GM12878 (cell line): Measurements from ENCODE around the gene SLC12A6. TPM values are rescaled to one million over a fixed set of nuclear protein-coding genes. Genes with fewer than 3 reads are reported as not detected.

Source experiments
- ATAC-seq: fragments of 200-7000 bp; cut with Tn5 transposase; 3 replicates; pipeline ENCODE4 v1.9.1; 2020; ENCODE audit warnings: mild to moderate bottlenecking, moderate library complexity
- BruUV-seq: library from RNA; stranded (reverse); fragments of 400-500 nt; replicated peaks from 2 replicates; lab custom pipeline; 2021; lab: Mats Ljungman, UMichigan
- CTCF ChIA-PET: fragments of 300-600 bp; sonication (Branson Sonifier 250); formaldehyde crosslinking; extraction: SDS; loops from one replicate; lab custom pipeline; 2021; ENCODE audit warnings: inconsistent platforms; lab: Yijun Ruan, JAX
- POLR2A ChIA-PET: fragments of 350-600 bp; formaldehyde crosslinking; extraction: SDS; loops from one replicate; lab custom pipeline; 2021; ENCODE audit warnings: inconsistent platforms; lab: Charles Lee
- RAD21 ChIA-PET: fragments of 300-600 bp; sonication (Branson Sonifier 250); formaldehyde crosslinking; loops from one replicate; lab custom pipeline; 2023; ENCODE audit warnings: antibody characterized with exemption; ENCODE audit not compliant: unreplicated experiment; lab: Charles Lee
- SMC1A ChIA-PET: fragments of 300-600 bp; sonication (Branson Sonifier 250); formaldehyde crosslinking; loops from one replicate; lab custom pipeline; 2023; ENCODE audit not compliant: unreplicated experiment, uncharacterized antibody; lab: Charles Lee
- DNase-seq: peaks from one replicate; pipeline ENCODE4 v3.0.0-alpha.2; 2011; ENCODE audit warnings: low read depth, low spot score
- FAIRE-seq: peaks from 3 replicates; lab custom pipeline; 2011; peaks lifted over from hg19 to GRCh38; lab: Jason Lieb, UNC
- H2AFZ ChIP-seq: 2 replicates; pipeline ENCODE4 v1.6.0; 2011; ENCODE audit warnings: low read depth, low read length, control low read depth; ENCODE audit not compliant: control insufficient read depth
- H3K27ac ChIP-seq: 2 replicates; pipeline ENCODE4 v1.5.1; 2011; ENCODE audit warnings: control low read depth; ENCODE audit not compliant: control insufficient read depth, insufficient read depth
- H3K27me3 ChIP-seq, 2 experiments: replicated peaks in 1 of 2; 2 replicates each; pipeline versions ENCODE4 v1.6.0 to v1.6.1; 2011; ENCODE audit warnings: low read length in 1 of 2; ENCODE audit not compliant: control insufficient read depth in 2 of 2, insufficient read depth in 2 of 2
- H3K36me3 ChIP-seq, 2 experiments: 2 replicates each; pipeline ENCODE4 v1.5.1; 2011; ENCODE audit warnings: low read length in 1 of 2; ENCODE audit not compliant: control insufficient read depth in 2 of 2, insufficient read depth in 2 of 2
- H3K4me1 ChIP-seq: 2 replicates; pipeline ENCODE4 v1.6.1; 2011; ENCODE audit warnings: mild to moderate bottlenecking, low read length, moderate library complexity, mixed read lengths; ENCODE audit not compliant: control insufficient read depth, insufficient read depth
- H3K4me2 ChIP-seq: 2 replicates; pipeline ENCODE4 v1.6.0; 2011; ENCODE audit warnings: control low read depth; ENCODE audit not compliant: control insufficient read depth, insufficient read depth
- H3K4me3 ChIP-seq: fragments of 200-600 bp; sonication (generic); 2 replicates; pipeline ENCODE4 v1.5.1; 2016
- H3K79me2 ChIP-seq: 2 replicates; pipeline ENCODE4 v1.6.0; 2011; ENCODE audit warnings: low read length; ENCODE audit not compliant: control insufficient read depth, insufficient read depth
- H3K9ac ChIP-seq: 2 replicates; pipeline ENCODE4 v1.8.0; 2011; ENCODE audit warnings: low read length, control low read depth, mixed read lengths; ENCODE audit not compliant: control insufficient read depth, insufficient read depth
- H3K9me3 ChIP-seq: replicated peaks from 3 replicates; pipeline ENCODE4 v1.5.1; 2011; ENCODE audit warnings: mild to moderate bottlenecking, low read length; ENCODE audit not compliant: control insufficient read depth, insufficient read depth
- H4K20me1 ChIP-seq: 2 replicates; pipeline ENCODE4 v1.6.0; 2011; ENCODE audit not compliant: control insufficient read depth, insufficient read depth
- IRF4 ChIP-seq: IDR thresholded peaks from 2 replicates; pipeline ENCODE4 v1.6.1; 2011; ENCODE audit warnings: low read depth, low read length
- POLR2AphosphoS2 ChIP-seq: IDR thresholded peaks from 2 replicates; pipeline ENCODE4 v1.6.1; 2011; ENCODE audit warnings: low read depth, mild to moderate bottlenecking, low read length, improper control_type of control experiment, moderate library complexity
- RBBP5 ChIP-seq: fragments of 200-600 bp; sonication (generic); conservative IDR thresholded peaks from 2 replicates; pipeline ENCODE4 v1.6.1; 2016
- SREBF1 ChIP-seq: IDR thresholded peaks from 2 replicates; pipeline ENCODE4 v1.6.1; 2012; ENCODE audit warnings: mild to moderate bottlenecking, low read length
- ZNF274 ChIP-seq: IDR thresholded peaks from one replicate; pipeline ENCODE4 v1.8.0; 2011; ENCODE audit not compliant: insufficient read length, insufficient read depth
- ZNF622 ChIP-seq: fragments of 450-650 bp; IDR thresholded peaks from 2 replicates; pipeline ENCODE4 v1.6.1; 2017; ENCODE audit warnings: mild to moderate bottlenecking, inconsistent platforms
- WGBS: methylation state at CpG from one replicate; pipeline ENCODE4 v1.1.6; 2016; ENCODE audit warnings: low lambda C conversion rate; ENCODE audit not compliant: insufficient replicate concordance, insufficient coverage; ENCODE audit errors: missing lambda C conversion rate; 5-methylcytosine and 5-hydroxymethylcytosine counted together
- in situ Hi-C: fragments of 300-500 bp; cut with MboI; formaldehyde crosslinking; loops from 9 replicates; pipeline ENCODE4 v1.14.3; 2018; ENCODE audit warnings: mixed read lengths
- intact Hi-C: fragments of 100-400 bp; cut with micrococcal nuclease; formaldehyde crosslinking; loops from one replicate; pipeline ENCODE4 v1.14.2; 2022; ENCODE audit not compliant: unreplicated experiment
- polyA plus RNA-seq, 11 experiments: library from polyadenylated mRNA; depleted of rRNA in 4 of 11; unstranded in 6 of 11; stranded (reverse) in 5 of 11; fragments of >200 nt; fragmentation: Nextera tagmentation in 4 of 11; fragmentation: Illumina TruSeq in 1 of 11; extraction: Ambion mirVana in 4 of 11; extraction: Trizol in 1 of 11; gene quantifications; 1 replicate in 1 of 11; 2 replicates in 10 of 11; pipeline versions ENCODE4 v1.2.1 to v1.2.3, GENCODE V29; 2011 to 2016; ENCODE audit warnings: inconsistent platforms in 2 of 11, missing spikeins in 2 of 11, low read depth in 1 of 11
- total RNA-seq, 4 experiments: library from RNA; depleted of rRNA in 3 of 4; stranded (reverse); fragments of >200 nt in 3 of 4; fragmentation: Illumina TruSeq in 1 of 4; extraction: Trizol in 1 of 4; gene quantifications; 2 replicates each; pipeline versions ENCODE4 v1.2.1 to v1.2.3, GENCODE V29; 2013 to 2021
- TF ChIP-seq, protein P1 (sequence below): fragments of 450-650 bp; formaldehyde crosslinking; IDR thresholded peaks from 2 replicates; pipeline ENCODE4 v1.4.0; 2020; ENCODE audit warnings: mild to moderate bottlenecking, moderate library complexity

SLC12A6 gene
- total and polyA plus RNA-seq, 10 of the 15 experiments (the other 5 are each of a cell fraction or from before 2014, with no cell fraction given), result 4.7 to 94.4 (median 34.2) TPM

GRCh38 chr15:34266751-34267150 is 70.8 kb downstream of the SLC12A6 start (continued):
- TF ChIP-seq, protein P1, sequence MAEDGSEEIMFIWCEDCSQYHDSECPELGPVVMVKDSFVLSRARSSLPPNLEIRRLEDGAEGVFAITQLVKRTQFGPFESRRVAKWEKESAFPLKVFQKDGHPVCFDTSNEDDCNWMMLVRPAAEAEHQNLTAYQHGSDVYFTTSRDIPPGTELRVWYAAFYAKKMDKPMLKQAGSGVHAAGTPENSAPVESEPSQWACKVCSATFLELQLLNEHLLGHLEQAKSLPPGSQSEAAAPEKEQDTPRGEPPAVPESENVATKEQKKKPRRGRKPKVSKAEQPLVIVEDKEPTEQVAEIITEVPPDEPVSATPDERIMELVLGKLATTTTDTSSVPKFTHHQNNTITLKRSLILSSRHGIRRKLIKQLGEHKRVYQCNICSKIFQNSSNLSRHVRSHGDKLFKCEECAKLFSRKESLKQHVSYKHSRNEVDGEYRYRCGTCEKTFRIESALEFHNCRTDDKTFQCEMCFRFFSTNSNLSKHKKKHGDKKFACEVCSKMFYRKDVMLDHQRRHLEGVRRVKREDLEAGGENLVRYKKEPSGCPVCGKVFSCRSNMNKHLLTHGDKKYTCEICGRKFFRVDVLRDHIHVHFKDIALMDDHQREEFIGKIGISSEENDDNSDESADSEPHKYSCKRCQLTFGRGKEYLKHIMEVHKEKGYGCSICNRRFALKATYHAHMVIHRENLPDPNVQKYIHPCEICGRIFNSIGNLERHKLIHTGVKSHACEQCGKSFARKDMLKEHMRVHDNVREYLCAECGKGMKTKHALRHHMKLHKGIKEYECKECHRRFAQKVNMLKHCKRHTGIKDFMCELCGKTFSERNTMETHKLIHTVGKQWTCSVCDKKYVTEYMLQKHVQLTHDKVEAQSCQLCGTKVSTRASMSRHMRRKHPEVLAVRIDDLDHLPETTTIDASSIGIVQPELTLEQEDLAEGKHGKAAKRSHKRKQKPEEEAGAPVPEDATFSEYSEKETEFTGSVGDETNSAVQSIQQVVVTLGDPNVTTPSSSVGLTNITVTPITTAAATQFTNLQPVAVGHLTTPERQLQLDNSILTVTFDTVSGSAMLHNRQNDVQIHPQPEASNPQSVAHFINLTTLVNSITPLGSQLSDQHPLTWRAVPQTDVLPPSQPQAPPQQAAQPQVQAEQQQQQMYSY (CRISPR knock-in tag), result no peak
- TF ChIP-seq RBBP5 (no peak), ZNF622 (no peak), ZNF274 (no peak)

DNA sequence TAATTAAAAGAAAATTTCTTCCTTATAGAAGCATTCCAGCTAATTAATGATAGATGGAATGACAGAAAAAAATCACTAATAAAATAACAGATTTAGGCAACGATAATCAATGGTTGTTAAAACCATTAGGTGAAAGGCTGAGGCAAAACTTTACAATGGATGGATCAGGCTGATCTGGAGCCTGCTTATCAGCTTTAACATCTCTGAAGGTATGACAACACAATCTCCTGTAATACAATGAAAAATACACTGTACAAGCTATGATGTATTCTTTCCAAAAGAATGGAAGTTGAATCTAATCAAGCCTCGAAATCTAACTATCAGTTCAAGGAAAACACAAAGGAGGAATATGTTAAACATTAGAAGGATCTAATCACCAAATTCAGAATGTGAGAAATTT is 73.5 kb downstream of the SLC12A6 start:
- CTCF ChIA-PET, result interaction anchor here (0.6 to 2.1 kb wide), 4 partner anchors 10 to 103 kb away, joined by 3 to 7 read pairs (median 6); partner anchors contain the start of gene LPCAT4
- H3K4me1 ChIP-seq, result no peaks in the 10 kb centered on the region
- H3K27ac ChIP-seq, result no peak overlapping the region
- TF ChIP-seq IRF4 (no peak), POLR2AphosphoS2 (no peak), SREBF1 (no peak)
- WGBS, result 63% methylated on average over 2 of the region's 2 CpGs
- SMC1A ChIA-PET, result interaction anchor here (0.6 to 1.1 kb wide), 2 partner anchors 12 to 671 kb away, joined by 4 read pairs; no protein-coding TSS in a partner anchor
- in situ Hi-C loops (no loop called here), intact Hi-C loops (no loop called here)
- POLR2A ChIA-PET, result no interaction called here
- no TSS peak for BruUV-seq
- no peaks in the 10 kb centered on the region for H4K20me1 ChIP-seq
- H3K9ac ChIP-seq, result no peak overlapping the region
- H3K9me3 ChIP-seq, result no peaks in the 10 kb centered on the region; the same call in 2 of the 3 replicates
- ATAC-seq (no peak), DNase-seq (no peak), FAIRE-seq (no peak)
- no peak overlapping the region for H3K4me3 ChIP-seq
- RAD21 ChIA-PET, result no interaction called here
- no peaks in the 10 kb centered on the region for H3K79me2 ChIP-seq
- H3K4me2 ChIP-seq, result no peak overlapping the region
- H3K36me3 ChIP-seq, result peaks cover 5 to 8% of the 10 kb centered on the region in 2 experiments; a peak in 3 of 4 replicates
- no peaks in the 10 kb centered on the region for H3K27me3 ChIP-seq
- H2AFZ ChIP-seq, result no peak overlapping the region
